GM18520 (cell line): ENCODE results near the gene TSEN54.

Experiments
- ATAC-seq: cut with Tn5 transposase; IDR thresholded peaks from one replicate; pipeline ENCODE4 v1.9.1; 2021; ENCODE audit not compliant: unreplicated experiment

Gene TSEN54

DNA sequence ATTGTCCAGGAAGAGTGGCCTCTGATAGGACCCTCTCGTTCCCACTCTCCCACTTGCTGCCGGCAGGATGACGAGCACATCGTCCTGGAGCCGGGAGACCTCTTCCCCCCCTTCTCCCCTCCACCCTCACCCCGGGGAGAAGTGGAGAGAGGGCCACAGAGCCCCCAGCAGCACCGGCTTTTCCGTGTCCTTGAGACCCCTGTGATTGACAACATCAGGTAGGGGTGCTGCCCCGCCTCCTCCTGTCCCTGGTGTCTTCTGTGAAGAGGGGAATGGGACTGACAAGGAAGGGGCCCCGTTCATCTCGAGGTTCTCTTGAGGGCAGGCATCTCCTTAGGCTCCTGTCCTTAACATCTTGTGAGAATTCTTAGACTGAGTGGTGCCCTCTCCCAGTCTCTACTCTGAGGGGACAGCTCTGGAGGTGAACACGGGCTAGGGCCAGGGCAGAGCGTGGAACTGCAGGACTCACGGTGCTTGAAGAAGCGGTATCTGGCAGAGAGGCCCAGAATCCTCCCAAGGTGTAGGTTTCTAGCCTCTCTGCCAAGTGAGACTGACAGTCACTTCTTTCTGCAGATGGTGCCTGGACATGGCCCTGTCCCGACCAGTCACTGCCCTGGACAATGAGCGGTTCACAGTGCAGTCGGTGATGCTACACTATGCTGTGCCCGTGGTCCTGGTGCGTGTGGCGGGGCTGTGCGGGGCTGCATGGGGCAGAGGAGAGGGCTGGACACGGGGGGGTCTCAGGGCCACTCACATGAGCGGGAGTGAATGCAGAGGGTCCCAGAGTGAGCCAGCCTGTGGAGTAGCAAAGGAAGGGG lies 27.4 kb upstream of the TSEN54 start:
- ATAC-seq: no peak

DNA sequence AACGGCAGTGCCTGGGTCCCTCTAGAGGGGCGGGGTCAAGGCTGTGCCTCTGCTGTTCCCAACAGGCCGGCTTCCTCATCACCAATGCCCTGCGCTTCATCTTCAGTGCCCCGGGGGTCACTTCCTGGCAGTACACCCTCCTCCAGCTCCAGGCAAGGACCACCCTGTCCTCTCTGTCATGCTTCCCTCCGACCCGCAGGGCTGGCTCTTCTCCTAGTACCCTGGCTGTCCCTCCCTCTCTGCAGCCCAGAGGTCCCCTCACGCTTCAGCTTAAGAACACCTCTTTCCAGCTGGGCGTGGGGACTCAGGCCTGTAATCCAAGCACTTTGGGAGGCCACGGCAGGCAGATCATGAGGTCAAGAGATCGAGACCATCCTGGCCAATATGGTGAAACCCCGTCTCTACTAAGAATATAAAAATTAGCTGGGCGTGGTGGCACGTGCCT lies 26.8 kb upstream of the TSEN54 start:
- no peak for ATAC-seq

DNA sequence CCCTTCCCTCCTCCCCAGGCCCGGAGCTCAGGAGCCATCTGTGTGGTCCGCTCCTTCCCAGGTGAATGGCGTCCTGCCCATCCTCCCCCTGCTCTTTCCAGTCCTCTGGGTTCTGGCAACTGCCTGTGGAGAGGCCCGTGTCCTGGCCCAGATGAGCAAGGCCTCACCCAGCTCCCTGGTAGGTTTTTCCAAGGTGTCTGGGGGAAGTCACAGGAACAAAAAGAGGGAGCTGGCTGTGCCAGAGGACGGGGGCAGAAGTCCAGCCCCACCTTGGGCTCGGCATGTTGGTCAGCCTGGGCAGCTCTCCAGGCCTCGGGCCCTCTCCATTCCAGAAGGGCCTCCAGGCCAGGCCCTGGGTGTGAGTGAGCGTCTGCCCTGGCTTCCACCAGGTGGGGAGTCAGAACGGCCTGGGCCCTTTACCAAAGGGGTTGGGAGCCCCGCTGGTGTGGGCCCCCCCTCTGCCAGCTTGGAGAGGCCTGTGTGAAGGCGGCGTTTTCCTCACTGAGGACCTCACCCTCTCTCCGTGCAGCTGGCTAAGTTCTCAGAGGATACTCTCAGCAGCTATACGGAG lies 26.1 kb upstream of the TSEN54 start:
- ATAC-seq: no peak

DNA sequence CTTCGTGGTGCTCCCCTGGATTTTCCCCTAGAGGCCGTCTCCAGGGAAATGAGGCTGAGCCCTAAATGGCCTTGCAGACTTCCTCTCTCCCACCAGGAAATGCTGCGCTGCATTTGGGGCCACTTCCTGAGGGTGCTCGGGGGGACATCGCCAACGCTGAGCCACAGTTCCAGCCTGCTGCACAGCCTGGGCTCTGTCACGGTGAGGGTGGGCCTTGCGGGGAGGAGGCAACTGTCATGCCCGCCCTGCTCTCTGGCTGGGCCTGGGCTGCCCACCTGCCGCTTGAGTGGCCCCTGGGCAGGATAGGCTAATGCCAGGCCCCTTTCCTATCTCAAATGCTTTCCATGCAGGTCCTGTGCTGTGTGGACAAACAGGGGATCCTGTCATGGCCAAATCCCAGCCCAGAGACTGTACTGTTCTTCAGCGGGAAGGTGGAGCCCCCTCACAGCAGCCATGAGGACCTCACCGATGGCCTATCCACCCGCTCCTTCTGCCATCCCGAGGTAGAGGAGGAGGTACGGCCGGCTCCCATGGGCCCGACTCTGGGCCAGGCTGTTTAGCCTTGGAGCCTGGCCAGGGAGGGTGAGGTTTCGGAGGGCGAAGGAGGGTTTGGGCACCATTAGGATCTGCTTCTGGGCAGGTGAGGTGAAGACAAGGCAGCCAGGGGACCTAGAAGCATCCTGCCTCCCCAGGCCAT lies 25.2 kb upstream of the TSEN54 start:
- ATAC-seq: no peak

DNA sequence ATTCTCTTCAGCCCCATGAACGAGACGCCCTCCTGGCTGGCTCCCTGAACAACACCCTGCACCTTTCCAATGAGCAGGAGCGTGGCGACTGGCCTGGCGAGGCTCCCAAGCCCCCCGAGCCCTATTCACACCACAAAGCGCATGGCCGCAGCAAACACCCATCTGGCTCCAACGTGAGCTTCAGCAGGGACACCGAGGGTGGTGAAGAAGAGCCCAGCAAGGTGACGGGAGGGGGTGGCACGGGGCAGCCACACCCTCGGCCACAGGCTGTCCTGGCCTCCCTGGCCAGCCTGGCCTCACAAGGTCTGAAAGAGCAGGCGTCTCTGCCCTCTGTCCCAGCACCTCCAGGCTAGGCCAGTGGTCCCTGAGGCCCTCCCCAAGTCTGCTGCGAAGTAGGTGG lies 24.6 kb upstream of the TSEN54 start:
- ATAC-seq: no peak

DNA sequence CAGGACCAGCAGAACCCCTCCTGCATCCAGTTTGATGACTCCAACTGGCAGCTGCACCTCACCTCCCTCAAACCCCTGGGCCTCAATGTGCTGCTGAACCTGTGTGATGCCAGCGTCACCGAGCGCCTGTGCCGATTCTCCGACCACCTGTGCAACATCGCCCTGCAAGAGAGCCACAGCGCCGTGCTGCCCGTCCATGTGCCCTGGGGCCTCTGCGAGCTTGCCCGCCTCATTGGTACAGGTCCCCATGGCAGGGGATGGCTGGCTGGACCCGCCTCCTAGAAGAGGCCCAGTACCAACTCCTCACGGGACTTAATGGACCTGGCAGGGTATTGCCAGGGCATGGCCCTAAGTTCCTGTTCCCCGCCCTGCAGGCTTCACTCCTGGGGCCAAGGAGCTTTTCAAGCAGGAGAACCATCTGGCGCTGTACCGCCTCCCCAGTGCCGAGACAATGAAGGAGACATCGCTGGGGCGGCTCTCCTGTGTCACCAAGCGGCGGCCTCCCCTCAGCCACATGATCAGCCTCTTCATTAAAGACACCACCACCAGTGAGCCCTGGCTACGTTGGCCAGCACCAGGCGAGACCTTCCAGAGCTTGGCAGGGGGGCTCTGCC lies 23.7 kb upstream of the TSEN54 start:
- no peak for ATAC-seq

DNA sequence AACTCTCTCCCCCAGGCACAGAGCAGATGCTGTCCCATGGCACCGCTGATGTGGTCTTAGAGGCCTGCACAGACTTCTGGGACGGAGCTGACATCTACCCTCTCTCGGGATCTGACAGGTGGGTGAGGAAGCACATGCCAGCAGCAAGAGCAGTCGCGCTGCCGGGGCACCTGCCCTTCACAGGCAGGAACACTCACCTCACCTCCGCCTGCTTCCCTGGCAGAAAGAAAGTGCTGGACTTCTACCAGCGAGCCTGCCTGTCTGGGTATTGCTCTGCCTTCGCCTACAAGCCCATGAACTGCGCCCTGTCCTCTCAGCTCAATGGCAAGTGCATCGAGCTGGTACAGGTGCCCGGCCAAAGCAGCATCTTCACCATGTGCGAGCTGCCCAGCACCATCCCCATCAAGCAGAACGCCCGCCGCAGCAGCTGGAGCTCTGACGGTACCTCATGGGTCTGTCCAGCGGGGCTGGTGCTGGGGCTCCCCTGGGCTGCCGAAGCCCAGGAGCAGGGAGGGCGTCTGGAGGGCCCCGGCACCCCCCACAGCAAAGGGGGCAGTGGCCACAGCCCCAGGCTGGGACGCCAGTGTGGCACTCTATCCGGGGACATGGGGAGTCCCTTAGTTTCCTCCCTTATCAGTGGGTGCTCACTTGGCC lies 22.7 kb upstream of the TSEN54 start:
- no peak for ATAC-seq

DNA sequence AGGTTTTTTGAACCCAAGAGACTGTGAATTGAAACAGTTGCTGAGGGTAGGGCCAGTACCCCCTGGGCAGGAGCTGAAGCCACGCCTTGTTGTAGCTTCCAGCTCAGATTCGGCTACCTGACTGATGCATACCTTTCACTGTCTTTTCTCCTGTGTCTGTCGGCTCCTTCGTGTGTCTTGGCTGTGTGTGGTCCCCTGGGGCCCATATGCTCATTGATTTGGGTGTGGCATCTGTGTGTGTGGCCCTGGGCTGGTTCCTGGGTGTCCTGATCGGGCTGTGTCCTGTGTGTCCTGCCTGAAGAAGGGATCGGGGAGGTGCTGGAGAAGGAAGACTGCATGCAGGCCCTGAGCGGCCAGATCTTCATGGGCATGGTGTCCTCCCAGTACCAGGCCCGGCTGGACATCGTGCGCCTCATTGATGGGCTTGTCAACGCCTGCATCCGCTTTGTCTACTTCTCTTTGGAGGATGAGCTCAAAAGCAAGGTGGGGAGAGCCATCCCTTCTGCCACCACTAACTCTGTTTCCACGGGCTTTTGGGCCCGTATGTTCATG lies 21.9 kb upstream of the TSEN54 start:
- no peak for ATAC-seq

DNA sequence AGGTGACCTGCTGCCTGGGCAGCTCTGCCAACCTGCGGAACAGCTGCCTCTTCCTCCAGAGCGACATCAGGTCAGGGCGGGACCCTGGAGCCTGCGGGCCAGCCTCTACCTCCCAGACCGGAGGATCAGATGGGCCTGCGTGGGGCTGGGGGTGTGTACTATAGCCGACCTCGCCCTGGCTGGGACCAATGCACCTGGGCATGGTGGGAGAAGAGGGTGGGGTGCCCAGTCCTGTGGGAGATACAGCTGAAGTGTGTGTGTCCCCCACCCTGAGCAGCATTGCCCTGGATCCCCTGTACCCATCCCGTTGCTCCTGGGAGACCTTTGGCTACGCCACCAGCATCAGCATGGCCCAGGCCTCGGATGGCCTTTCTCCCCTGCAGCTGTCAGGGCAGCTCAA lies 20.3 kb upstream of the TSEN54 start:
- no peak for ATAC-seq

DNA sequence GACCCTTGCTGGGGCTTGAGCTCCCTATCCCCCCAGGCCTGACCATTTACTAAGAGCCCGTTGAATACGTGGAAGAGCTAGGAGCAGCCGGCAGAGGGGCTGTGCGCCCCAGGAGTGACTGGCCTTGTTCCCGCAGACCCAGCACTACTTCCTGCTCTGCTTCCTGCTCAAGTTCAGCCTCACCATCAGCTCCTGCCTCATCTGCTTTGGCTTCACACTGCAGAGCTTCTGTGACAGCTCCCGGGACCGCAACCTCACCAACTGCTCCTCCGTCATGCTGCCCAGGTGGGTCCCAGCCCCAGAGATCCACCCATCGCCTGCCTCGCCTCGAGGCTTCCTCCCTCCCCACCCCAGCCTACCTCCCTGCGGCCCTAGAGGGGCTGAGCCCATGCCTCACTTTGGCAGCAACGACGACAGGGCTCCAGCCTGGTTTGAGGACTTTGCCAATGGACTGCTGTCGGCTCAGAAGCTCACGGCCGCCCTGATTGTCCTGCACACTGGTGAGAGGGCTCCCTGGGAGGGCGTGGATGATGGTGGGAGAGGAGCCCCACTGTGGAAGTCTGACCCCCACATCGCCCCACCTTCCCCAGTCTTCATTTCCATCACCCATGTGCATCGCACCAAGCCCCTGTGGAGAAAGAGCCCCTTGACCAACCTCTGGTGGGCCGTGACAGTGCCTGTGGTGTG lies 18.1 kb upstream of the TSEN54 start:
- no peak for ATAC-seq

DNA sequence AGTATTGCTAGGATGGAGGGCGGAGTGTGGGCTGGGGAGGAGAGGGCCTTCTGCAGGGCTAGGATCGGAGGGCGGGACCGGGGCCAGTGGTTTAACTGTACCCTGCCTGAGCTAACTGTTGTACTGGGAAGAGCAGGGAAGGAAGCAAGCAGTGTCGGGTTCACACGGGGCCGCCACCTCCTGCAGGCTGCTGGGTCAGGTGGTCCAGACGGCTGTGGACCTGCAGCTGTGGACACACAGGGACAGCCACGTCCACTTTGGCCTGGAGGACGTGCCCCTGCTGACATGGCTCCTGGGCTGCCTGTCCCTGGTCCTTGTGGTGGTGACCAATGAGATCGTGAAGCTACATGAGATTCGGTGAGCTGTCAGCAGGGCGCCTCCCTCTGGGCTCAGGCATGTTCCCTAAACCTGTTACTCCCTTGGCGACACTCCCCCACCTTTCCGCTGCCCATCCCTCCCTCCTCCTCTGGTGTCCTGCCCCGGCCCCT lies 17.6 kb upstream of the TSEN54 start:
- no peak for ATAC-seq

DNA sequence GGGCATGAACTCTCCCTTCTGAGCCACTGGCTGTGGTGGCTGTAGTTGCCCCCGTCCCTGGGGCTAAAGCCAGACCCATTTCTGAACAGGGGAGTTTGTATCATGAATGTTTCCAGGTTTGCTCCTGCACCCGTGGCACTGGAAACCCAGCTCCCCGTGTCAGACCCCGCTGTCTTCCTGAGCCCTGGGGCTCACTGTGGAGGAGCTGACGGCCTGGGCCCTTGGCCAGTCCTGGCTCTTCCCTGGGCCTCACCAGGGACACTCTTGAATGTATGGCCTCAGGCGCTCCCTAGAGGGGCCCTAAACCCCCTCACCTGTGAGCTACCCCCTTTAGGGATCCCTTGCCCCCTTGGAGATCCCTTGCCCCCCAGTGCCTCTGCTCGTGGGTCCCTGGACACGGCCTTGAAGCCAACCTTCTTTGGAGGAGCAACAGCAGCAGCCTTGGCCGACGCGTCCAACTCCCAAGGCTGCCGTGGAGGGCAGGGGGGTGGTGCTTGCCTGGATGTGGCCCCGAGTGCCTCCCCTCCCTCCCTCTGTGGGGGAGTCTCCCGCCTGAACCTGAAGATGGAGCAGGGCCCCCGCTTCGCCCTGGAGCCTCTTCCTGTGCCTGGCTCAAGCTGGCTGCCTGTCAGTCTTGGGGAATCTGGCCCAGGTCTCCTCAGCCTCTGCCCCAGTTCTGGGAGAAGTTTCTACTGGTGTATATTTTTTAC lies 16.9 kb upstream of the TSEN54 start:
- ATAC-seq: no peak

DNA sequence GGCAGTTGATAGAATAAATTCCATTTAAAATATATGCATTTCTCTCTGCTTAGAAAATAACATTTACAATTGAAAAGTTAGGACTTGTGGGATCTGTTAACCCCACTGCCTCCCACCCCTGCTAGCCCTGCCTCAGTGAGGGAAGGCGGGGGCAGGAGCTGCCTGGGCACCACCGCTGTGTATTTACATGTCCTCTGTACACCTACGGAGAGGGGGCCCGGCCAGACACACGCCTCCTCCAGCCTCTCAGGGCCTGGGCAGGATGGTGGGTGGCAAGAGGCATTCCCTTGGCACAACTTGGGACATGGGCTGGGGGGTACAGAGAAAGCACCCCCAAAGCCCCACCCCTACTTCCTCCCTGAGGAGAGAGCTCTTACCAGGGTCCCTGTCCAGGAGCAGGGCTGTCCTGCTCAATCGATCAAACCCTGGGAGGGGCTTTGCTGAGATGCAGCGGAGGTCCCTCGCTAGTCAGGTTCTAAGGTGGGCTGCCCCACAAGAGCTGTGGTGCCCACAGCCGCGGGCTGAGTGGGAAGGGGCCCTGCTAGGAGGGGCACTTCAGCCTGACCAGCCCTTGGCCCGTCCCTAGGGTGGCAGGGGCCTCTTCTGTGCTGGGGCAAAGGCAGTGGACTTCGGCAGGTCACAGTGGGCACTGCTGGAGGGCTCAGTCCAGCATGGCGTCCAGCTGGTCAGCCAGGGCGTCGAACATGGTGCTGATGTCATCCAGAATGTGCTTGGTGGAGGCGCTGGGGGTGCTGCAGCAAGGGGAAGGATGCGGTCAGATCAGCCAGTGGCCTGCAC lies 15.7 kb upstream of the TSEN54 start:
- ATAC-seq: no peak

DNA sequence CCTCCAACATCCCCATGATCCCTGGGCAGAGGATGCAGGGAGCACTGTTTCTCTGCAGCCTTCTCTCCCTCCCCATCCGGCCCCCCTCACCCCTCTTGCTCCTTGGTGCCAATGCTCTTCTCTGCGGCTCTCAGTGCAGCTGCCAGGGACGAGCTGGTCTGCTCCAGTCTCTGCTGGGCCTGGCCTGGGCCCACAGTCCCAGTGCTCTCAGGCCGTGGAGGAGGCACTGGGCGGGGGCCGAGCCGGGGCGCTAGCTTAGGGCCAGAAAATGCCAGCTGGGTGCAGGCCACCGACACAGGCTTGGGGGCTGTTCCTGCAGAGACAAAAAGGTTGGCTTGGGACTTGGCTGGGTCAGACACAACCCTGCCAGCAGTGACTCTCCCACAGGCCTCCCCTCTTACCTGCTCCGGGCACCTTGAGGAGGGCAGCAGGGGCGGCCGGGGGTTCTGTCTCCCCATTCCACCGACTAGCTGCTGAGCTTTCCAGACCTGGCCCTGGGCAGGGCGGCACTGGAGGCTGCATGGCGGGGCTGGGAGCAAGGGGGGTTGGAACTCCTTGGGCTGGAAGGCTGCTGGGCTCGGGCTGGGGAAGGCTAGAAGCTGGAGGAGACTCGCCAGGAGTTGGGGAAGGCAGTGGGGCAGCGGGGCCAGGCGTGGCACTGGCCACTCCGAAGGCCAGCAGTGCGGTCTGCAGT lies 14.8 kb upstream of the TSEN54 start:
- no peak for ATAC-seq

DNA sequence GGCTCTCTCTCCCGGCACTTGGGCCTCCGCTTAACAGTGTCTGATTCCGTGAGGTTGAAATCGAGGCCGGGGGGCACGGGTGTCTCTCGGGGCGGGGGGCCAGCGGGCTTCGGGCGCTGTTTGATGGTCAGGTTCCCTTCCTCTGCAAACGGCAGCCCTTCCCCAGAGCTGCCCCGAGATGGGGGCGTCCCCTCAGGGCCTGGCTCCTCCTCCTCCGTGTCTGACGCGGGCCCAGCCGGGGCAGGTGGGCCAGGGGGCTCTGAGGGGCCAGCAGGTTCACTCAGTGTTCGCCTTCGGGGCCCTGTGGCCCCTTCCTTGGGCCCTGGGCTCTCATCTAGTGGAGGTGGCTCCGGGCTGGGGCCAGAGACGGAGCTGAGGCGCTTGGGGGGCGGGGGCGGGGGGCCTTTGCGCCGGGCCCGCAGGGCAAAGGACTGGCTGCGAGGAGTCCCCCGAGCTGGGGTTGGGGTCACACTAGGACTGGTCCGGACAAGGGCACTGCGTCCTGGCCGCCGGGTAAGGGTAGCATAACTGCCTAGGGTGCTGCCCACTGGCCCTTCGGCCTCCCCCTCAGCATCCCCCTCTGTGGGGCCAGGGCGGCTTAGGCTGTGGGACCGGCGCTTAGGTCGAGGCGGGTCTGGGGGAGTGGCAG lies 14.1 kb upstream of the TSEN54 start:
- ATAC-seq: no peak

DNA sequence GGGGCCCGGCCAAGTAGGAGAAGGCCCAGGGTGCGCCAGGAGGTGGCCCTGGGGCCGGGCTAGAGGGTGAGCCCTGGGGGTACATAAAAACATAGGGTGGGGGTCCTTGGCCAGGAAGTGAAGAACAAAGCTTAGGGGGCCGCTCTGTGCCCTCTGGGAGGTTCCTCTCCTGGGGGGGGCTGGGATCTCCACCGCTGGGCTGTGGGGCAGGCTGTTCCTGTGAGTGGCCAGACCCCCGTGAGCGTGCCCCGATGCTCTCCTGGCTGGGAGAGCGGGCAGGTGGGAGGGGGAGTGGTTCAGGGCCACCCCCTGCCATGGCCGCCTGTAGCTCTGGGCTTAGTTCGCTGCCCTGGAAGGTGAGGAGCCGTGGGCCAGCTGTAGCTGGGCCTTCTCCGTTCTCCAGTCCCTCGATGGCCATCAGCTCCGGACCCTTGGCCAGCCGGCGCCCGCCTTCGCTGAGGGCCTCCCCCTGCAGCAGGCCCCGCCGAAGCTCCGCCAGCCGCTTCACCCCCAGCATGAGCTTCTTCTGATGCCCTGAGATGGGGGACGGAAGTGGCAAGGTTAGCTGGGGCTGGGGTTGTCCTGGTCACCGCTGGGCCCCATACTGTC lies 13.5 kb upstream of the TSEN54 start:
- ATAC-seq: no peak

DNA sequence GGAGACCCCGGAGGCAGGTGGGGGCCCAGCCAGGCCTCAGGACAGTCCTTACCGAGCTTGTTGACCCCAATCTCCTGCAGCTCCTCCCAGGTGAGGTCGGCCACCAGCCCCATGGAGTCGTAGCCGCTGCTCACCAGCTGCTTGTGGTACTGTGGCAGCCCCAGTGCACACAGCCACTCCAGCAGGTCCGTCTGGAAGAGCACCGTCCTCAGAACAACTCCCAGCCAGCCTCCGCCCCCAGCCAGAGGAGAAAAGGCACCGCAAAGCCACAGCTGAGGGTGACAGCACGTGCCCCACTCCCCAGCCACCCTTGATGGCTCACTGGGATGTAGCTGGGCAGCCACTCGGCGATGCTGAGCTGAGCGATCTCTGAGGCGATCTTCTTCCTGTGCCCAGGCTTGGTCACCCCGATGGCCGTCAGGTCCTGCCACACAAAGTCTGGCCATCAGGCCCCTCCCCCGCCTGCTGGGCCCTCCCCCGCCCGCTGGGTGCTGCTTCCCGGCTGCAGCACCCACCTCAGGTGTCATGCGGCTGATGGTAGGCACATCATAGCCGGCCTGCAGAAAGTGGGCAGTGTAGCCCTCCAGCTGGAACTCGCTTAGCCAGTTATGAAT lies 12.9 kb upstream of the TSEN54 start:
- ATAC-seq: no peak
